GM19372 (cell line): Measurements from ENCODE around the gene SMARCA1.

Source experiments
- ATAC-seq: cut with Tn5 transposase; IDR thresholded peaks from one replicate; pipeline ENCODE4 v1.9.1; 2021; ENCODE audit warnings: mild to moderate bottlenecking, low read depth, moderate library complexity; ENCODE audit not compliant: unreplicated experiment

Gene SMARCA1

DNA sequence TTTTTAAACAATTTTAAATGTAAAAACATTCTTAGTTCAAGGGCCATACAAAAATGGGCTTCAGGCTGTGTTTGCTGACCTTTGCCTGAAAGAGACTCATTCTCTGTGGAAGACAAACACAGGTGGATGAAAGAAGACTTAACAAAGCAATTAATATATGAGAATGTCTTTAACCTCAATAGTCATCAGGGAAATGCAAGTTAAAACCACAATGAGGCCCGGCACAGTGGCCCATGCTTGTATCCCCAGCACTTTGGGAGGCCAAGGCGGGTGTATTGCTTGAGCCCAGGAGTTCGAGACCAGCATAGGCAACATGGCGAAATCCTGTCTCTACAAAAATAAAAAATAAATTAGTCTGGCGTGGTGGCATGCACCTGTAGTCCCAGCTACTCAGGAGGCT, 7.1 kb upstream of the SMARCA1 start:
- no peak for ATAC-seq

GRCh38 chrX:129529685-129530281, 6.5 kb upstream of the SMARCA1 start:
- ATAC-seq = no peak

- no peak for ATAC-seq
Observed at GRCh38 chrX:129525896-129526295, 2.6 kb upstream of the SMARCA1 start.

- ATAC-seq = no peak
Observed at GRCh38 chrX:129525162-129525561, 1.9 kb upstream of the SMARCA1 start.

GRCh38 chrX:129524250-129524850, 1.1 kb upstream of the SMARCA1 start:
- ATAC-seq = no peak

- ATAC-seq = no peak
Observed at GRCh38 chrX:129522184-129523078, 859 bp downstream of the SMARCA1 start.

DNA sequence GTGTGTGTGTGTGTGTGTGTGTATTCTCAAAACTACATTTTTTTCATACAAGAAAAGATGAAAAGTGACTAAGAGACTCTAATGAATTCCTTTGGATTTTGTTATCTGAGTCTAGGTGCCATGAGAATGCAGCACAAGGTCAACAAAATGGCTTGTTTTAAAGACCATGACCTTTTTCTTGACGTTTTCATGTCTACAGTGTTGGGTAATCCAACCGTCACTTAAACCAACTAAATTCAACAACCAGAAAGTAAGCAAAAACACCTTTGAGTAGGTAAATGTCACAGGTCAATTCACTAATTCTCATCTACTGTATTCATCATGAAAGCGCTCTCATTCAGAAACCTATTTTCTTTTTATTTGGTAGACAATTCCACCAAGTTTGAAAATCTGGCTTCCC, 3.1 kb downstream of the SMARCA1 start:
- no peak for ATAC-seq

GRCh38 chrX:129516402-129516801, 6.9 kb downstream of the SMARCA1 start:
- ATAC-seq = no peak

GRCh38 chrX:129512409-129512808, 10.9 kb downstream of the SMARCA1 start:
- no peak for ATAC-seq

- ATAC-seq = no peak
Observed at GRCh38 chrX:129511689-129512088, 11.6 kb downstream of the SMARCA1 start.

DNA sequence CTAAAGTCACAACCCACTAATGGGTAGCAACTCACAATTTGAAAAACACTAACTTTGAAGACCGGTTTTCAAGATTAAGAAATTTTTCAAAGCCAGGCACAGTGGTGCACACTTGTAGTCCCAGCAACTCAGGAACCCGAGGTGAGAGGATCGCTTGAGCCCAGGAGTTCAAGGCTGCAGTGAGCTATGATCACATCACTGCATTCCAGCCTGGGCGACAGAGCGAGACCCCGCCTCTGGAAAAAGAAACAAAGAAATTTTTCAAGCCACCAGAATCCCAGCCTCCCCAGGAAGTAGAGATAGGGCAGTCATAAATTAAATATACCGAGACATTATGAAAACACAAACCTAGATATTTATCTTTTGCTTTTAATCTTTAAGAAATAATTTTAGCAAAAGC, 13.0 kb downstream of the SMARCA1 start:
- ATAC-seq = no peak

GRCh38 chrX:129497146-129497843, 26.0 kb downstream of the SMARCA1 start:
- no peak for ATAC-seq

DNA sequence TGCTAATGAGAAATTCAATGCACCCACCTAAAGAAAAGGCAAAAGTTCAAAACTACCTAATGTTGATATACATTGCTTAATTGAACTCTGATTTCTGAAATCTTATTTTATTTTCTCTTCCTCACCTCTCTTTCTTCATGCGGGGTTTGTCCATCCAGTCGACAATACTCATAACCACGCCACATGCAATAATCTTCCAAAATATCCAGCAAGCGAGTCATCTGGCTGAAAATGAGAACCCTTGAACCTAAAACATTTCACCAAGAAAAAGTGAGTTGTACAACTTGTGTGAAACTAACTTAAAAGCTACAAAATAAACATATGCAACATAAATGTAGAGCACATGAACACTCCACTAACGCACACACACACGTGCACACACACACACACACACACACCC, 26.7 kb downstream of the SMARCA1 start:
- no peak for ATAC-seq

- ATAC-seq = no peak
Observed at GRCh38 chrX:129495900-129496299, 27.4 kb downstream of the SMARCA1 start.

- no peak for ATAC-seq
Observed at GRCh38 chrX:129494887-129495286, 28.4 kb downstream of the SMARCA1 start.

GRCh38 chrX:129493643-129494042, 29.6 kb downstream of the SMARCA1 start:
- ATAC-seq = no peak

- ATAC-seq = no peak
Observed at GRCh38 chrX:129490330-129490729, 33.0 kb downstream of the SMARCA1 start.

- ATAC-seq = no peak
Observed at GRCh38 chrX:129488359-129488758, 34.9 kb downstream of the SMARCA1 start.

GRCh38 chrX:129480889-129481288, 42.4 kb downstream of the SMARCA1 start:
- no peak for ATAC-seq

- no peak for ATAC-seq
Observed at GRCh38 chrX:129478516-129478915, 44.8 kb downstream of the SMARCA1 start.

DNA sequence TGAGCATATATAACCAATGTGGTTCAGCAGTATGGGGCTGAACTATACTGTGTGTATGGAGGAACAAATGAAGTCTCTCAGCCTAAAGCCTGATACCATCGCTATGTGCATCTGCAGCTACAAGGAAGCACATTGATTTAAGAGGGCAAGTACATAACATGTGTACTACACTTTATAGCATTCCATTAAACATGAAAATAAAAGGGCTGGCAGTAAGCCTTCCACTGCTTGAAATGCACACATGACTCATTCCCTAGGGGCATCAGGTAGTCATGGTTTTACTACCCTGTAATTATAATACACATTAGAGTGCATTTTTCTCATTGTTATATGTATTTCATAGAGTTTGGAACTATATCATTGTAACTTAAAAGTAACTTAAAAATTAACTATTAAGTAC, 51.2 kb downstream of the SMARCA1 start:
- ATAC-seq = no peak
